ENCODE results near the gene ADAMTS8.
"Not testable (repeated sequence)": the region's sequence is repeated elsewhere in the genome, so short reads cannot be mapped to it uniquely, and the experiment has no call there.

Gene ADAMTS8

GRCh38 chr11:130439160-130439519 is 10.7 kb upstream of the ADAMTS8 start:
- no peak for DNase-seq (ENCODE audit: low read depth, low spot score)

- DNase-seq (ENCODE audit: low read depth, low spot score), result not testable (repeated sequence)
These were observed 10.2 kb upstream of the ADAMTS8 start for GRCh38 chr11:130438401-130439159.

GRCh38 chr11:130437848-130438247 is 9.4 kb upstream of the ADAMTS8 start:
- no peak for DNase-seq (ENCODE audit: low read depth, low spot score)

GRCh38 chr11:130436171-130436570 is 7.8 kb upstream of the ADAMTS8 start:
- no peak for DNase-seq (ENCODE audit: low read depth, low spot score)

- DNase-seq (ENCODE audit: low read depth, low spot score), result peak; percentile 56
These were observed 7.3 kb upstream of the ADAMTS8 start for GRCh38 chr11:130435671-130436070.

- peak; percentile 92 for DNase-seq (ENCODE audit: low read depth, low spot score)
These were observed 6.3 kb upstream of the ADAMTS8 start for GRCh38 chr11:130434521-130435223.

- no peak for DNase-seq (ENCODE audit: low read depth, low spot score)
These were observed 4.9 kb upstream of the ADAMTS8 start for GRCh38 chr11:130433357-130433756.

- no peak for DNase-seq (ENCODE audit: low read depth, low spot score)
These were observed 3.4 kb upstream of the ADAMTS8 start for GRCh38 chr11:130431801-130432200.

GRCh38 chr11:130431331-130431773 is 2.9 kb upstream of the ADAMTS8 start:
- peak; percentile 88 for DNase-seq (ENCODE audit: low read depth, low spot score)

- DNase-seq (ENCODE audit: low read depth, low spot score), result no peak
These were observed 1.6 kb upstream of the ADAMTS8 start for GRCh38 chr11:130429983-130430382.

- no peak for DNase-seq (ENCODE audit: low read depth, low spot score)
These were observed 792 bp upstream of the ADAMTS8 start for GRCh38 chr11:130429120-130429681.

- peak; percentile 41 for DNase-seq (ENCODE audit: low read depth, low spot score)
These were observed 661 bp downstream of the ADAMTS8 start for GRCh38 chr11:130427581-130428315.

- DNase-seq (ENCODE audit: low read depth, low spot score), result no peak
These were observed 1.5 kb downstream of the ADAMTS8 start for GRCh38 chr11:130426837-130427341.

GRCh38 chr11:130426223-130426836 is 2.1 kb downstream of the ADAMTS8 start:
- no peak for DNase-seq (ENCODE audit: low read depth, low spot score)

GRCh38 chr11:130425156-130425555 is 3.3 kb downstream of the ADAMTS8 start:
- no peak for DNase-seq (ENCODE audit: low read depth, low spot score)

GRCh38 chr11:130424613-130425140 is 3.7 kb downstream of the ADAMTS8 start:
- DNase-seq (ENCODE audit: low read depth, low spot score), result no peak

GRCh38 chr11:130423541-130424142 is 4.8 kb downstream of the ADAMTS8 start:
- no peak for DNase-seq (ENCODE audit: low read depth, low spot score)

GRCh38 chr11:130422251-130422995 is 6.0 kb downstream of the ADAMTS8 start:
- no peak for DNase-seq (ENCODE audit: low read depth, low spot score)

GRCh38 chr11:130421697-130422096 is 6.7 kb downstream of the ADAMTS8 start:
- DNase-seq (ENCODE audit: low read depth, low spot score), result no peak

- no peak for DNase-seq (ENCODE audit: low read depth, low spot score)
These were observed 7.2 kb downstream of the ADAMTS8 start for GRCh38 chr11:130421199-130421585.
